Stimulated activated CD8-positive, alpha-beta memory T cell treated with anti-CD3 and anti-CD28 coated beads, Interleukin-2, amount 100 ng/mL, for 1 hour (primary cell): ENCODE data around the gene RNASE8.

Experiments used
- DNase-seq, 2 donors: peaks; one replicate each; pipeline ENCODE4 v3.0.0-alpha.2; 2020; ENCODE audit warnings: low read depth in 2 of 2

Gene RNASE8

DNA sequence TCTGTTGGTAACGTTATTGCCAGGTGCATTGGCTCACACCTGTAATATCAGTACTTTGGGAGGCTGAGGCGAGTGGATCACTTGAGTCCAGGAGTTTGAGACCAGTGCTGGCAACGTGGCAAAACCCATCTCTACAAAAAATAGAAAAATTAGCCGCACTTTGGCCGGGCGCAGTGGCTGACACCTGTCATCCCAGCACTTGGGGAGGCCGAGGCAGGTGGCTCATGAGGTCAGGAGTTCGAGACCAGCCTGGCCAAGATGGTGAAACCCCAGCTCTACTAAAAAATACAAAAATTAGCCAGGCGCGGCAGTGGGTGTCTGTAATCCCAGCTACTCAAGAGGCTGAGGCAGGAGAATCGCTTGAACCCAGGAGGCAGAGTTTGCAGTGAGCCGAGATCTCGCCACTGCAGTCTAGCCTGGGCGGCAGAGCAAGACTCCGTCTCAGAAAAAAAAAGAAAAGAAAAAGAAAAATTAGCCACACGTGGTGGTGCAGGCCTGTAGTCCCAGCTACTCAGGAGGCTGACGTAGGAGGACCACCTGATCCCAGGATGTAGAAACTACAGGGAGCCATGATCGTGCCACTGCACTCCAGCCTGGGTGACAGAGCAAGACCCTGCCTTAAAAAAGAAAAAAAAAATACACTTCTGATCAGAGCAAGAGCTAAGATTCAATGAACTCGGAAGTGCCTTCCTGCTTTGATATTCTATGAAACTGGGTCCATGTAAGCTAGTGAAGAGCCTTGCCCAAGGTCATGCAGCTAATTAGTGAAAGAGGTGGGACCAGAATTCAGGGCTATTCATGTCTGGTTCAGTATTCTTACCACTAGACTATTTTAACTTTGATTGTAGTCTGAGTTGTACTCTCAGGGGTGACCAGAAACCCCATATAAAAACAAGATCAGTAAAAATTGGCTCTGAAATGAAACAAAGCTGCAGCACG lies 4.2 kb upstream of the RNASE8 start:
- DNase-seq = no peak

DNA sequence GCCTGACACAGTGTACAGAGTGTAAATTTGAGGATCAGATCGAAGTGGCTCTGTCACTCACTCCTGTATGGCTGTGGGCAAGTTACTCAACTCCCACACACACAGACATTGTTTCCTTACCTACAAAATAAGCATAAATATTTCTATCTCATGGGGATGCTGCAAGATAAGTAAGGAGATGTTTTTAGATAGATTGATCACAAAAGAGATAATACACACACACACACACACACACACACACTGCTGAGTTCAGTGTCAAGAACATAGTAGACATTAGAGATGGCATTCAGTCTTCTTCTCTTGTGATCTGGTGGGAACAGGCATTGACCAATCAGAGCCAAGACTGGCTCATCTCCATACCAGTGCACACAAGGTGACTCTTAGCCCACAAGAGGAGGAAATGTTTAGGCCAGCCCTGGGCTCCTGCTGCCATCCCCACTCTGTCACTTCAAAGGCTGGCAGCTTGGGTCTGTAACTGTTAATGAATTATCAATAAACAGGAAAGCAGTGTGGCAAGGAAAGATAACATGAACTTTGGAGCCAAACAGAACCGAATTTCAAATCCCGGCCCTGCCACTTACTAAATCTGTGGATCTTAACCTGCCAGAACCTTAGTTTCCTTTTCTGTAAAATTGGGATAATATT lies 3.4 kb upstream of the RNASE8 start:
- DNase-seq = no peak

DNA sequence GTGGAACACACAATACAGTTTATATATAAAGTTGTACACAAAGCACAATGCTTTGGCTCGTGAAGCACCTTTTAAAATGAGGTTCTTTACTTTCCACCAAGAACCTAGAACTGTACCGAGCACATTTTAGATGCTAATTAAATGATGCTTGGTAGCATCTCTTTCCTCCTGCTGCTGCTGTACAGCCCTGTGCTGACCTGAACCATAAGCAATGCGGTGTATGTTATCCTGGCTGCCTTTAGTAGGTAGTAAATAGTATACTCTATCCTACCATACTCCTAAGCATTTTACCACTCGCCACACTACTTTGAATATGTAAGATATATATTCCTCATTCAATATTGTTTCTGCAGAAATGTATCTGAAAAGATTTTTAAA lies 2.9 kb upstream of the RNASE8 start:
- no peak for DNase-seq

DNA sequence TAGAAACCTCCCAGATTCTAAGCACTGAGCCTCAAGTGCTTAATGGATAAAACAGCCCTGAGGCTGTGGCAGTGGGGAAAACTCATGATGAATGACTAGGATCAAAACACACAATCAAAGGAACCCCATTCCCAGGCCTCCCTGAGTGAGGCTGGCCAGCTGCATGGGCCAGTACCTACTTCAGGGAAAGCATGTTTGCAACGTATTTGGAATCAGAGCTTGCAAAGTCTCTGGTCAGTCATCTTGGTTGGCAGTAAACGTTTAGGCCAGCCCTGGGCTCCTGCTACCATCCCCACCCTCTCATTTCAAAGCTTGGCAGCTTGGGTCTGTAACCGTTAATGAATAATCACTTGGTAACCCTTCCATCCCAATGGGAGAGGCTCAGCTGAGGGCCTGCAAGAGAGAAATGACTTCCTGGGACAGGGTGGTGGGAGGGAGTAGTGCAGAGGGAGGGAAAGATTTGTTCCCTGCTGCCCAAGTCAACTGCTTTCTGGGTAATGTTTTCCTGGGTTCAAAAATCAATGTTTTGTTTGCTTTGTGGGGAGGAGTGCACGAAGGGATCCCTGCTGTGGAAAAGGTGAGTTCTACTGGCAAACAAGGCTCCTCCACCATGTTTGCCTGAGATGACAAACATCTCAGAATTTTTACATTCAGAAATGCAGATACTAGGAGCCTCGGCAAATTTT lies 2.0 kb upstream of the RNASE8 start:
- DNase-seq = no peak

DNA sequence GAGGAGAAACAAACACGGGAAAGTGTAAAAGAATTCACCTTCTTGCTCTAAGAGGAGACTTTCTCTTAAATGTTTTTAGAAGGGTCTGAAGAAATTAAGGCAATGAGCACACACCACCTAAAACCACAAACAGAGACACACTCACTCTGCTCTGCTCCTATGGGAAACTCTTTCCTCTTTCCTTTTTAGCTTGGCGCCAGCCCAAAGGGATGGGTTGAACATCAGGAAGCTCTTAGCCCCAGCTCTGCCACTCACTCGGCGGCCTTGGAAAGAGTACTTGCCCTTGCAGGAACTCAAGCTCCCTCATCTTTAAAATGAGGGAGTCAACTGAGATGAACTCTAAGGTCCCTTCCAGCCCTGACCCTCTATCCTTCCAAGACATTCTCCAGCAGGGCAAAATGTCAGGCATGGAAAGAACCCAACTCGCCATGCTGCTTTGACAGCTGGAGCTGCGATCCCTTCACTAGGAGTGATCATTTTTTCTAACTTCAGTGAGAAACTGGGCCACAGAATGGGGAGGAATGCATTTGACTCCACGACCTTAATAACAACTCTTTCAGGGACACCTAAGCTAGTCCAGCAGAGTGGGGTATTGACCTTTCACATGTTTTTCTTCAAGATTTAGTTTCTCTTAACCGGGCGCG lies 980 bp upstream of the RNASE8 start:
- DNase-seq = no peak

DNA sequence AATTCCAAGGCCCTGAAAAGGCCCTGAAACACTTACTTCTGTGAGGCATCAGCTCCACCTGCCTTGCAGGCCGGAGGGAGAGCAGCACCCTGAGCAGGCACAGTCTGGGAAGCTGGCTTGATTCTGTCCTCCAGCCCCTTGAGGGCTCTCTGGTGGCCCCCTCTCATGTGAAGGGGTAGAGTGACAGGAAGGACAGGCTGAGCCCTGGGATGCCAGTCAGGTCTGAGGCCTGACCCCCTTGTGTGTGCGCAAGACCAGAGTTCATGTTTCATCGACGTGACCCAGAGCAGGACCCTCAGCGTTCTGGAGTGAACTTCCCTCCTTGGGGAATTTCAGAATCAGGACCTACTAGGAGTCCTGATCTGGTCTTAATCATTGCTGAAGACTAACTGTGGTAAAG lies 1.3 kb downstream of the RNASE8 start:
- no peak for DNase-seq

DNA sequence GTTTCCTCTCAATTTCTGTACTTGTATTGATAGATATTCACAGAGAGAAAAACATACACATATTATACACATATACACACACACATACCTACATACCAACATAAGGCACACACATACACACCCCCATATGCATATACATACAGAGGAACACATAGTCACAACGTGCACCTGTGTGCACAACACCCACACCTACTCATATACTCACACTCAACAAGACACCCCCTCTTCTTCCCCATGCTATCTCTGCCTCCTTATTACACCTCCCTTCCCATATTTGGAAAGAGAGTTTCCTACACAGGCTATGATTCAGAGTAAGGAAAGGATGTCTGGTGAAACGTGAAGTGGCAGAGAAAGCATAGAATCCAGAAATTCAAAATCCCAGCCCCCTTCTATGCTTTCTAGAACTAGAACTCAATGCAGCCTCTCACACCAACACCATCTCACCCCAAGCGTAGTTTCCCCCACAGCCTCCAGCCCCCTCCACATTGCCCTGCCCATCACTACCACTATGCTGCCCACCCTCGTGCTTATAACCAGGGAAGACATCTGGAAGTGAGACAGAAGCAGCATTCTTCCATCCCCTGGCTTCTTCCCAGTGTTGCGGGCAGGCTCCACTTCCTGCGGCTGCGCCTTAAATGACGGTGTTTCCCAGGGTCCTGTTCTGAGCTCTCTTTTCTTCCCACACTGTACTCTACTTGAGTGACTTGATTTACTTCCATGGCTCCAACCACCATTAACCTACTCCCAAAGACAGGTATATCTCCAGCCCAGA lies 2.4 kb downstream of the RNASE8 start:
- no peak for DNase-seq

DNA sequence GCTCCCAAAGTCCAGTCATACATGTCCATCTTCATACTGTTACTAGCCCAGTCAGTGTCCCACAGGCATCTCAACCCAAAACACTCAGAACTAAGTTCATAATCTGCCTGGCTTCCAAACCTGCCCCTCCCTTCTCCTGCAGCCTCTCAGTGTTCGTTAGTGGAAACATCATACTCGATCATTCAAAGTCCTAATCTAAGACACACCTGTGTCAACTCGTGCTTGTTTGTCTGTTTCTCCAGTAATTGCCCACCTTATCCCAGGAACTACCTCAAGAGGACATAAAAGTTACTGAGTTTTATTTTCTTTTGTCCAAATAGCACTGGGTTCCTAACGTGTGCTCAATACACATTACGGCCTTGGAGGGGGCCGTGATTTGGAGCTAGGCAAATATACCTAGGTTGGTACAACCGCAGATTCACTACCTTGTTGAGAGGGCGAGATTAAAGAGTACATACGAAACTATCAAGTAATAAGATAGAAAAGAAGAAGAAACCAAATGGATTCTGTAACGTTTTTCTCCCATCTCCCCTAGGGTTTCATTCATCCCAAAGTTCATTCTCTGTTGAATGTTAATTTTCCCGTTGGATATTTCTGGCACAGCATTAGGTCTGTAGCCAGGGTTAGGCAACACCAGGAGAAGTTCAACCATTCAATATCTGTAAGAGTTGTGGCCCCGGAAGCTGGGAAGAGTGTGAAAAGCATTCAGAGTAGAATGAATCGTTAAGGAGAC lies 3.2 kb downstream of the RNASE8 start:
- DNase-seq = no peak

DNA sequence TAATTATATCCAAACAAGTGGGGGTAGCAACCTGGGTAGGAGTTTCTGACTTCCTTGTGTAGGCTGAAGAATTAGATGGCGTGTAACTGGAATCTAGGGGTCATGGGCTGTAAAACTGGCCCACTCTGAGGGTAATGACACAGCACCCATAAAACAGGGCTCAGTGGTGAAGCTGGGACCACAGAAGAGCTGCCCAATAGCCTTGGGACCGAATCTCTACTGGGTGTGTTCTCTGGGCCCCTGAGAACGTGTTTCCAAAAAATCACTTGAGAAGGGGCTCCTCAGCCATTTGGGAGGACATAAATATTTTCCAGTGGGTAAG lies 3.7 kb downstream of the RNASE8 start:
- DNase-seq = no peak

DNA sequence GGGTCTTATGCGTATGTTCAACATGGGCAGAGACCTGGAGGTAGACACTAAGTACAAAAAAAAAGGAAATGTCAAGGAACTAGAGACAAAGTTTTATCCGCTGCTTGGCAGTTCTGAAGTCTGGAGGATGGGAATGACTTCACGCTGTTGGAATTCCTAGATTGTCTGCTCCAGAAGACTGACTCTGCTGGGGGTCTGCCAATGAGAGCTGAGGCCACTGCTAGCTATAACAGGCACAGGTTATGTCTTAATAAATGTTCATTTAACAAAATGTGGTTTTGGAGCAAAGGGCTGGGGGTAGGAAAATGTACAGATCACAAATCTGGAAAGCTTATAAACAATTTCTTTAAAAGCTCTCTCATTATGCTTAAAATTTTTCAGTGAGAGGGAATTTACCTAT lies 5.9 kb downstream of the RNASE8 start:
- no peak for DNase-seq

DNA sequence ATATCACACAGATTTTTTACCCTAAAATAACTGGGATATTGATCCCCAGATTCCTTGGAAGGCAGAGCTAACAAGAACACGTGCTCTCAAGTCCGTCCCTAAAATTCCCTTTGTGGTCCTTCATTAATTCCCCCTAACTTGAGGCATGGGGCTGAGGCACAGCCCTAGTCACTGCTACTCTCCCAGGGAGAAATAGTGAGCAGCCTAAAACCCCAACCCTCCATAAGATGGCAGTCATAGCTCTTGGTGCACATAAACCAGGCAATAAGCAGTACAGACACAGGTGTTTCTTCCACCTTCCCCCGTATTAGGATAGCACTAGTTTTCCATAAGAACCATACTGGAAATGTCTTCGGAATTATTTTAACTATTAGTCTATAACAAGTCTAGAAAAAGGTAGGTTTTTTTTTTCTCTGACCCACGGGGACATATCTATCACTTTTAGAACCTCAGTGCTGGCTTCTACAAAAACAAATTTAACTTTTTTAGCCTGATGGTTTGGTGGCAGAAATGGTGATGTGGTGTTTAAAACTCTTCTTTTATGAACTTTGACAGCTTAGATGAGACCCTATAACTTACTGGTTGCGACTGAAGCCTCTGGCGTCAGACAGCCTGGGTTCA lies 9.4 kb downstream of the RNASE8 start:
- DNase-seq = no peak

DNA sequence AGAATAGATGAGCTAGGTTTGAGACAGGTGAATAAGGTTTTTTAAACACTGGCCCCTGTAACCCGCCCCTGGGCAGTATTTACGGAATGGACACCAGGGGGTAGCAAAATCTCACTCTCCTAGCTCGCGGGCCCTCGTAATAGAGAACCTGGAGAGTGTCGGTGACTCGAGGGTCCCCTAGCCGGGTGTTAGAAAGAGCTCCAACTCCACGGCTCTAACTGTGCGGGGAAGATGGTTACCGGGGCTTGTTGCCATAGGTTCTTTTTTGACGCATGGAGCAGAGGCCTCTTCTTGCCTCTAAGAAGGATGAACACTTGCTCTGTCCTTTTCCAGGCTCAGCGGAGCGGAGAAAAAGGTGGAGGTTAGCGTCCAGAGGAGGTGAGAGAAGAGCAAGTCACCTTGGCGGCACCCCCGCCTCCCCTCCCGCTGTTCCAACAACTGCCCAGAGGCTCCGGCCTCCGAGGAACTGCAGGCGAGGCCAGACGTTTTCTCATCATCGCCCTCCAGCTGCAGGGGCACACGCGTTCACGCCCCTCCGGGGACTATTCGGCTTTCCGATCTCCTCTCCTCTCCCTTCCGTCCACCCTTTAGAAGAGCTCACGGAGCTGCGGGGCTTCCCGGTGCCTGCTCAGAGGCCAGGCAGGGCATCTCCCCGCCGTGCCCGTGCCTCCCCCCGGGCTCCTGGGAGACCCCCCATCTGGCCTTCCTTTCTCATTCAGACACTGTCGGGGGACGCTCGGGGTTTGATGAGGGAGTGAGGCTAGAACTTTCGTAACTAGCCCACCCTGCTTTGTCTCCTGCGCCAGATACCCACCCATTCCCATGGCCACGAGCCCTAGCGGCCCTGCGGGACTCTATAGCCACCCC lies 11.1 kb downstream of the RNASE8 start:
- peak in 1 of 2 donors; percentile 23 for DNase-seq

DNA sequence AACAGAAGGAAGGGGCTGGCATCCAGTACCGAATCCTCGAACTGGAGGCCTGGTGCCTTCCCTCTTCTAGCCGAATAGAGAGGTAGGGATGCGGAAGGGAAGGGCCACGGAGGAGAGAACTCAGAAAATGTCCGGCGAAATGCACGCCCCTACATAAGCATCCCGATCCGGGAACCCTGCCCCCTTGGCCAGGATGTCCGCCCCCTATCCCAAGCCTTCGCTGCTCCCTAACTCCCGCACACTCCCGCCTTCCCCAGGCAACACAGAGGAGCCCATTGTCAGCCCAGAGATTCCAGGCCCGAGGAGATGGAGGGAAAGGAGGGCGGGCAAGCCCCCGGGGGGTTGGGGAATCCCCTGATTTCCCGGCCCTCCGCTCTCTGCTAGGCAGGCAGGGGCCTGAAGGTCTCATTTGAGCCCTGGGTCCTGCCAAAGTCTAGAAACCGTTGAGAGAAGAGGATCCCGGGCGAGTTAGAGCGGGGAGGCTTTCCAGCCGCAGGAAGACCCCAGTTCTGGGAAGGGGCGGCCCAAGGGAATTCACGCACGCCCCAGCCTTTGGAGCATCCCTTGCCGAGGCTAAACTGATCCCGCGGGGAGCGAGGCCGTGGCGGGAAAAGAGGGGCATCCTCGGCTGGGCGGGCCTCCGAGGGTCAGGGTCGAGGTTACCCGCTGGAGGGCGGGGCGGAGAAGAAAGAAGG lies 11.9 kb downstream of the RNASE8 start:
- no peak for DNase-seq

DNA sequence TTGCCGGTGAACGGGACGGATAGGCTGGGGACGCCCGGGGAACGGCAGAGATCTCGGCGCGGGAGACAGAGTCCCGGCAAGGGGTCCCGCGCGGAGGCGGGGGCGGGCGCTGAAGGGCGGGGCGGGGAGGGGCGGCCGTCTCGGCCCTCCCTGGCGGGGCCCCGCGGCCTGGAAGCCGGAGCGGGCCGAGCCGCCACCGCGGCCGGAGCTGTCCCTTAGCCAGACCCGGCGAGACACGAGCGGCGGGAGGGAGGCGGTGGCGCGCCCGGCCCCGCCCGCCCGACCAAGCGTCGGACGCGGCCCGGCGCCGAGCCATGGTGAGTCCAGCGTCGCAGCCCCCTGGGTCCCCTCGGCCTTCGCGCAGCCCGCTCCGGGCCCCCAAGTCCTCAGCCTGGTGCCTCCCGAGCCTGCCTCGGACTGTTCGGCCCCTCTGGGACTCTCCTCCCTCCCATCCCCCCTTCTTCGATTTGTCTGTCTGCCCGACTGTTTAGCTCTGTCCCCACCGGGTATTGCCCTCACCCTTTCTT lies 12.5 kb downstream of the RNASE8 start, which contains the start of gene ARHGEF40:
Gene ARHGEF40 (plus strand): TSS at position 222 of the 527 bp plus-strand sequence. CDS start 93 bp downstream, at position 315.
- DNase-seq = no peak

DNA sequence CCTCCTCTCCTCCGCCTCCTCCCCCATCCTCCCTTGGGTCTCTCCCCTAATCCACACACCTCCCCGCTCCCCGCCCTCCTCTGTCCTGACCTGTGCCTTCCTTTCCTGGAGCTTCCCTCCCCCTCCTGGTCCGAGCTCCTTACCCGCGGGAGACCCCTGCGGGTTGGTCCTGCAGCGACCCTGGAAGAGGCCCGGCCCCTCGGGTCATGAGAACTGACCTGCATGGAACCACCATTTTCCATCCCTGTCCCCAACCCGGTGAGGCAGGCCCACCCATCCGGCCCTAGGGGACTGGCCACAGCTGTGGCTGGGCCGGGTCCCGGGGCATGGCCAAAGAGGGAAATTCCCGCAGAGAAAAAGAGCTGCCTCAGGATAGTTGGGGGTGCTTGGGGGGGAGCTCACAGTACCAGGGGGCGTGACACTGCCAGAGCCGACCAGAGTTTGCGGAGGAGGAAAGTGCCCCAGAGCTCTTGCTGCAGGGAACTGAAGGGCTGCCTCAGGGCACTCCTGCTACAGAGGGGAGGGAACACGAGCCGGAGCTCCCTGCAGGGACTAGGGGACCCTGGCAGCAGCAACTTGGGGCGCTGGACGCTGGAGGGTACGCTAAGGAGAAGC lies 13.1 kb downstream of the RNASE8 start:
- no peak for DNase-seq

DNA sequence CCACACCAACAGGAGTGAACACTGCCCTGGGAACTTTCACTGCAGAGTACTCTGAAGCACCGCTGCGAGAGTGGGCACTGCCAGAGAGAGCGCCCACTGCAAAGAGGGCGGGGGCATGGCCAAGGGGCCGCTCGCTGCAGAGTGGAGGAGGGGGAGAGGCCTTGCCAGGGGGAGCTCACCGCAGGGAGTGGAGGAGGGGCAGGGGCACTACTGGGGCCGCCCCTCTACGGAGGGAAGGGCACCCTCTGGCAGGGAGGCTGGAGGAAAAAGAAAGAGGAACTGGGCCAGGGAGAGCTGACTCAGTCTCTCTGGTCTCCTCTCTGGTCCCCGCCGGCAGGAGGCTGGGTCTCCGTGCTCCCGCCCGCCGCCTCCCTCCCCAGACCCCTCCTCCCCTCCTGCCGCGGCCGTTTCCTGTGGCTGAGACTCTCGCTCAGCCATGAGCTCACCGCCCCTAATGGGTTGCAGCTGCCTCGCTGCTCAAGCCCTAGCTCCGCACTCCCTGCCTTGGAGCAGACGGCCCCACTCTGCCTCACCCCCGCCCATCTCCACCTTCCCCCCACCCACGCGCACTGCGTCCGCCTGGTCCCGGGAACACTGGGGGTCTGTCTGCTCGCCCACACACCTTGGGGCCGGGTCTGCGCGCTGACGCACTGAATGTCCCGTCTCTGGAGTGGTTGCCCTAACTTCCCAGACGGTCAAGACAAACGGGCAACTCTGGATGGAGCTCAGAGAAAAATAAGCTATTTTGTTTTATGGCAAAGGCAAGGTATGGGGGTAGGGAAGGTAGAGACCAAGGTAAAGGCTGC lies 13.8 kb downstream of the RNASE8 start:
- DNase-seq = no peak

DNA sequence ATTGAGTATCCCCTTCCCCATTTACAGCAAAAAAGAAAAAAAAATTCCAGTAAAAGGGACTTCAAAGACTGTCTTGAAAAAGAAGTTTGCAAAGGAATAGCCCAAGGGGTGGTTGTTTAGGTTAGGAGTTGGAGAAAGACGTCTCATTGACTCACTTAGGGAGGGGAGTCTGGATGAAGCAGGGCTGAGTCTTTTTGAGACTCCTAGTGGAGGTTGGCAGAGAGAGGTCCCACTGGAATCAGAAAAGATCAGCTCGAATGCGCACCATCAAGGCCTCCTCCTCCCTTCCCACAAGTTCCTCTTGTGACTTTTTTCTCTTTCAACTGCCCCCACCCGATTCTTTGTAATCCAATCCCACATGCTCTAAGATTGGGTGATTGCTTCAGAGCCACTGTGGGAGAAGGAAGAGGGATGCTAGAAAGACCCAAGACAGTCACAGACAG lies 14.4 kb downstream of the RNASE8 start:
- DNase-seq = no peak
